HK-2 (cell line): ENCODE results near the gene ABCA1.
"Not testable (repeated sequence)": the region's sequence is repeated elsewhere in the genome, so short reads cannot be mapped to it uniquely, and the experiment has no call there.

Experiments used
- DNase-seq: peaks from one replicate; pipeline ENCODE4 v3.0.0-alpha.2; 2018; ENCODE audit not compliant: unreplicated experiment

Gene ABCA1

DNA sequence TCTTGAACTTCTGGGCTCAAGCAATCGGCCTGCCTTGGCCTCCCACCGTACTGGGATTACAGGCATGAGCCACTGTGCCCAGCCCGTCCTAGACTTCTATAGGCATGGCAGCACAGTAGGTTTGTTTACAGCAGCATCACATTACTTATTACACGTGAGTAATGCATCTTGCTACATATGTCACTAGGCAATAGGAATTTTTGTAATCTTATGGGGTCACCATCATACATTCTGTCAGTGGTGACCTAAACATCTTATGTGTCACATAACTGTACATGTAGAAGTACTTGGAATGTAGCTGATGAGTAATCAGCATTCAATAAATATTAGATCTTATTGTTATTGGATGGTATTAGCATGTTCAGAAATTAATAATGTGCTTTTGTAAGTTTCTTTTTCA is 22.9 kb upstream of the ABCA1 start:
- no peak for DNase-seq

DNA sequence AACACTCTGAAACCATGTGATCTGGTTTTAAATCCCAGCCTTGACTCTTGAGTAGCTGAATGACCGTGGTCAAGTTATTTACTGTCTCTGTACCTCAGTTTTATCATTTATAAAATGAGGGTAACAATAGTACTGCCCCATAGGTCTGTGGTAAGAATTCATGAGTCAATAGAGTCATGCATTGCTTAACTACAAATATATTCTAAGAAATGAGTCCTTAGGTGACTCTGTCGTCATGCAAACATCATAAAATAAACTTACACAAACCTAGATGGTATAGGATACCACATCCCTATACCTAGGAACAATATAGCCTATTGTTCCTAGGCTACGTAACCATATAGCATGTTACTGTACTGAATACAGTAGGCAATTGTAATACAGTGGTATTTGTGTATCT is 20.3 kb upstream of the ABCA1 start:
- DNase-seq: no peak

- DNase-seq: no peak
Observed at GRCh38 chr9:104944871-104945270, 16.9 kb upstream of the ABCA1 start.

- DNase-seq: no peak
Observed at GRCh38 chr9:104944356-104944755, 16.4 kb upstream of the ABCA1 start.

- DNase-seq: no peak
Observed at GRCh38 chr9:104941597-104941996, 13.6 kb upstream of the ABCA1 start.

- no peak for DNase-seq
Observed at GRCh38 chr9:104936291-104936690, 8.3 kb upstream of the ABCA1 start.

GRCh38 chr9:104935501-104935810 is 7.5 kb upstream of the ABCA1 start:
- DNase-seq: not testable (repeated sequence)

GRCh38 chr9:104934691-104935500 is 6.9 kb upstream of the ABCA1 start:
- no peak for DNase-seq

GRCh38 chr9:104933091-104933490 is 5.1 kb upstream of the ABCA1 start:
- DNase-seq: not testable (repeated sequence)

- no peak for DNase-seq
Observed at GRCh38 chr9:104931256-104931655, 3.3 kb upstream of the ABCA1 start.

DNA sequence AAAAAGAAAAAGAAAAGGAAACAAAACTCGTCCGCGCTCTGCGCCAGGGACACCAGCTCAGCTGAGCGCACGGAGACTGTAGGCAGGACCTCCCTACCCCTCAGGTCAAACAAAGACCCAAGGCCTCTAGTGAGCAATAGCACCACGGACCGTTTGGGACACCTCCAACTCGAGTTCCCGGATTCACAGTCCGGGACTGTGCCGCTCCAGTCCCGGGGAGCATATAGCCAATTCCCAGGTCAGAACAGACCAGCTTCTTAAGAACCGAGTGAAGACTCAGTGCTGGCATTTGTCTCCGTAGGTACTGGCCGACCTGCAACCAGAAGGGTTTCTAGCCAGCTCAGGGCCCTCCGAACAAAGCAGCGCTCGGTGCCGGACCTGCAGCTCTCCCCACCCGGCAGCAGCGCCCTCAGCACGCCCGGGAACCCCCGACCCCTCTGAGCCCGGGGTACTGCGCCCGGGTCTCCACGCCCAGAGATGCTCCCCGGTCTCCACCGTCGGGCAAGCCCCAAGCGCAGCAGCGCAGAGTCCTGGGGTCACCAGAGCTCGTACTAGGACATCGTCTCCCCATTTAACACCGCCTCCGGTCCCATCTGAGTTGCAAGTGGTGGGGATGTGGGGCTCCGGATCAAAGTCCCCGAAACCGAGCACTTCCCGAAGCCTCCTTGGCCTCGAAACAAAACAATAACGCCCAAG is 591 bp downstream of the ABCA1 start:
- DNase-seq: peak; percentile 50

DNA sequence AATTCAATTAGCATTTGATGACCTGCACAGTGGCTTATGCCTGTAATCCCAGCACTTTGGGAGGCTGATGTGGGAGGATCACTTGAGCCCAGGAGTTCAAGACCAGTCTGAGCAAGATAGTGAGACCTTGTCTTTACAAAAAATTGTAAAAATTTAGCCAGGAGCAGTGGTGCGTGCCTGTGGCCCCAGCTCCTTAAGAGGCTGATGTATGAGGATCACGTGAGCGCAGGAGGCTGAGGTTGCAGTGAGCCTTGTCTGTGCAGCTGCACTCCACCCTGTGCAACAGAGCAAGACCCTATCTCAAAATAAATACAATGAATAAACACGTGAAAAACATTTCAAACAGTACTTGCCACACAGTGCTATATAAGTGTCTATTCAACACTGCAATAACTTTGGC is 4.2 kb downstream of the ABCA1 start:
- DNase-seq: no peak

- DNase-seq: no peak
Observed at GRCh38 chr9:104923289-104923688, 4.7 kb downstream of the ABCA1 start.

GRCh38 chr9:104922748-104923147 is 5.2 kb downstream of the ABCA1 start:
- not testable (repeated sequence) for DNase-seq

DNA sequence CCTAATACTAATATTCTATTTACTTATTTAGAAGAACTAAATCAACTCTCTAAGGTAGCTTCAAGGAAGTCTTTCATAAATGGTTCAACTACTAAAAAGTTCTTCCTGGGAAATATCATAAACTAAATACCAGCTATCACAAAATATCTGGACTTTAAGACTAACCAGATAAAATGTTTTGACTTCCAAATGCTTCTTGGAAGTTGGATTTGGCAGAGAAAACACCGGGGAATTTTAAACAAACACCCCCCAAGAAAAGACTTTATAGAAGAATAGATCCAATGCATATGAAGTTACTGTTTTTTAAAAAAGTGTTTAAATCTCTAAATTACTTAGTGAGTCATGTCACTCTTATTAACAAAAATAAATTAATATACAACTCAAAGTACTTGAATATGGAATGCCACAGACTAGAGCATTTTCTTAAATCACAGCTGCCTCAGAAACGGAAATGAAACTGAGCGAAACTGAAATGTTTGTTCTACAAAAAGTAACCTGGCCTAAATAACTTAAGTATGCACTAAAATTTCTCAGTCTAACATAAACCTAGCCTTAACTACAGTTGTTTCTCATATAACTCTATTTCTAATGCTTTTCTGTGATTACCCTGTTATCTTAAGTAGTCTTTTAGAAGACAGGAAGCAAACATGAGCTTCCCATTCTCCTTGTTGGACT is 6.8 kb downstream of the ABCA1 start:
- DNase-seq: no peak

- DNase-seq: no peak
Observed at GRCh38 chr9:104915753-104916152, 12.2 kb downstream of the ABCA1 start.

DNA sequence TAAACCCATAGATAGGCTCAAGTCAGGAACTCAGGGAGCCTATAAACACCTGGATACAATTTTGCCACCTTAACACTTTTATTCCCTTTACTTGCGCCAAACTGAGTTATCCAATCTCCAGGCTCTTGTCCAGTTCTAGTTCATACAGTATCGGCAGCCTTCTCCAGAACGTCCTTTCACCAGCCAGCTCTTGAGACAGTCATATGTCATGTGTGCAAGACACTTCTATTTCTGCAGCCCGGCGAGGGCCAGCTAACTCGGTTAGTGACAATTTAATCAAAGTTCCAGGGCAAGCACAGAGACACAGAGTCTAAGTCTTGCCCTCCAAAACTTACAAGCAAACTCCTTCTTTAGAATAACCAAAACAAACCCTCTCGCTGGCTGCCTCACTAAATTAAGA is 12.9 kb downstream of the ABCA1 start:
- DNase-seq: no peak

GRCh38 chr9:104914466-104914865 is 13.5 kb downstream of the ABCA1 start:
- DNase-seq: no peak

GRCh38 chr9:104912606-104913005 is 15.3 kb downstream of the ABCA1 start:
- DNase-seq: no peak

DNA sequence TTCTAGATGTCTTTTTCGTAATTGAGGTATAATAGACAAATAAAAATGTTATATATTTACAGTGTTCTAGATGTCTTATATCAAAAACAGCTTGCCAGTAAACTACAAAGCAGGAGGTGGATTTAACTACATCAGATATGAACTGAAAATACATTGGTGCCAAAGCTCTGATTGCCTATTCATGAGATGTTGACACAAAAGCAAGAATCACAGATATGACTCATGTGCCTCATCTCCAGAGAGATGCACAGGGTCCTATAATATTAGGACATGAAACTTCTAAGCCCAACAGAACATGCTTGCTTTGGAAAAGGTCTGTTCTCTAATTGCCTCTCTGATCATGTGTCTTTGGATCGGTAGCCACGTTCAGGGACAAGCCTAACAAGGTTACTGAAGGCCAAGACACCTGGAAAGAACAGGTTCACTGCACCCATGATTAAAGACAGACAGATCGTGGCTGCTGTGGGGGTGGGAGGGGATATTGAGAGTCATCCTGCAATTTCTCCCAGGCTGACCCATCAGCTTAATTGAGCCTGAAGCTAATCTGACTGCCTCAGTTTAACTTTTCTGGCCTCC is 16.8 kb downstream of the ABCA1 start:
- DNase-seq: no peak

DNA sequence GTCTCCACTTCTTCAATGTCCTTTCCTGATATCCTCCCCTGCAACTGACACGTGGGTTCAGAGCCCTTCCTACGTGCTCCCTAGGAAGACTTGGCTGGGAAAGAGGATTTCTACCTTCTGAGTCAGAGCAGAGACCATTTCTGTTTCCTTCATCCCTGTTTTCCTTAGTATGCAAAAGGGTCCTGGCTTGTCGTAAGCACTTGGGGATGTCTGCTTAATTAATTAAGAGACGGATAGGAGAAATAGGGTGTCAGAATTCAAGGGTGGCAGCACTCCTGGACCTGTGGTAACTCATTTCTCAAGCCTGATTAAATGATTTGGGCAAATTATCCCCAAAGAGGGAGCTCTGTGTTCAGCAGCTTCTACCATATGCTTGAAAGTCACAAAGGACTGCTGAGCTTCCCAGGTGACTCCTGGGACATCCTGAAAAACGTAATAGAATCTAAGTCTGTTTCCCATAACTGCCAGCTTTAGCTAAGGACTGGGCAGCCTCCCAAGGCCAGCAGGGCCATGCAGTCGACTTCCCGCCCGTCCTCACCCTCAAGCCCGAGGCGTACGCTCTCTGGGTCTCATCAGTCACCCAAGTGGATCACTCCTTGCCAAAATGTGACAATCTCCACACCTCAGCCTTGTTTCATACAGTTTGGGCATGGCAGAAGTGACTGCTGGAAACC is 20.5 kb downstream of the ABCA1 start:
- DNase-seq: peak; percentile 16
